Smooth muscle cell (in vitro differentiated cells): ENCODE results near the gene ACD. TPM values are rescaled to one million over a fixed set of nuclear protein-coding genes. Genes with fewer than 3 reads are reported as not detected.

ENCODE experiments used
- DNase-seq: peaks from one replicate; lab custom pipeline; 2025; ENCODE audit not compliant: unreplicated experiment; lab: John Stamatoyannopoulos, UW
- H2AFZ ChIP-seq: fragments of 200-600 bp; sonication (generic); 2 replicates; pipeline ENCODE4 v1.6.0; 2016; ENCODE audit warnings: antibody characterized with exemption, low read depth, mild to moderate bottlenecking
- H3F3A ChIP-seq: fragments of 200-600 bp; sonication (generic); 2 replicates; pipeline ENCODE4 v1.6.0; 2017; ENCODE audit warnings: antibody characterized with exemption, low read depth
- H3K27ac ChIP-seq: fragments of 200-600 bp; sonication (generic); 2 replicates; pipeline ENCODE4 v1.5.1; 2016; ENCODE audit warnings: low read depth, mild to moderate bottlenecking
- H3K27me3 ChIP-seq: fragments of 200-600 bp; sonication (generic); 2 replicates; pipeline ENCODE4 v1.6.1; 2016; ENCODE audit warnings: low read depth, mild to moderate bottlenecking
- H3K36me3 ChIP-seq: fragments of 200-600 bp; sonication (generic); 2 replicates; pipeline ENCODE4 v1.5.1; 2016; ENCODE audit warnings: low read depth
- H3K4me1 ChIP-seq: fragments of 200-600 bp; sonication (generic); 2 replicates; pipeline ENCODE4 v1.5.1; 2016; ENCODE audit warnings: low read depth
- H3K4me2 ChIP-seq: fragments of 200-600 bp; sonication (generic); 2 replicates; pipeline ENCODE4 v1.6.0; 2016; ENCODE audit warnings: mild to moderate bottlenecking
- H3K4me3 ChIP-seq: fragments of 200-600 bp; sonication (generic); 2 replicates; pipeline ENCODE4 v1.5.1; 2016; ENCODE audit warnings: mild to moderate bottlenecking
- H3K79me2 ChIP-seq: fragments of 200-600 bp; sonication (generic); 2 replicates; pipeline ENCODE4 v1.6.0; 2016; ENCODE audit warnings: low read depth, mild to moderate bottlenecking
- H3K9ac ChIP-seq: fragments of 200-600 bp; sonication (generic); 2 replicates; pipeline ENCODE4 v1.6.0; 2016; ENCODE audit warnings: low read depth
- H3K9me3 ChIP-seq: fragments of 200-600 bp; sonication (generic); replicated peaks from 2 replicates; pipeline ENCODE4 v1.5.1; 2016; ENCODE audit warnings: low read depth
- H4K20me1 ChIP-seq: fragments of 200-600 bp; sonication (generic); 2 replicates; pipeline ENCODE4 v1.6.0; 2016; ENCODE audit warnings: low read depth
- CTCF ChIP-seq: fragments of 200-600 bp; sonication (generic); IDR thresholded peaks from 2 replicates; pipeline ENCODE4 v1.5.1; 2017; ENCODE audit warnings: borderline replicate concordance, mild to moderate bottlenecking, antibody characterized with exemption; ENCODE audit not compliant: insufficient read depth, poor library complexity, severe bottlenecking
- WGBS: methylation state at CpG from one replicate; pipeline ENCODE4 v1.1.7; 2016; ENCODE audit warnings: low lambda C conversion rate; 5-methylcytosine and 5-hydroxymethylcytosine counted together
- polyA plus RNA-seq: library from polyadenylated mRNA; unstranded; fragments of >200 nt; fragmentation: Nextera tagmentation; extraction: Ambion mirVana; gene quantifications from 2 replicates; pipeline ENCODE4 v1.2.1, GENCODE V29; 2016
- total RNA-seq: library from RNA; depleted of rRNA; stranded (reverse); fragments of >200 nt; gene quantifications from 2 replicates; pipeline ENCODE4 v1.2.3, GENCODE V29; 2014

ACD gene
- total and polyA plus RNA-seq, 2 experiments from 2014 or later: 21.9 to 31.7 TPM

GRCh38 chr16:67648088-67648763, 11.8 kb downstream of the ACD start:
- Histone ChIP-seq H3K27ac (no peak overlapping the region), H3K79me2 (no peaks in the 10 kb centered on the region), H3K9me3 (no peaks in the 10 kb centered on the region), H4K20me1 (no peaks in the 10 kb centered on the region), H3K4me1 (no peaks in the 10 kb centered on the region), H3K27me3 (peaks cover 54% of the 10 kb centered on the region), H2AFZ (no peak overlapping the region), H3F3A (no peaks in the 10 kb centered on the region), H3K4me3 (no peak overlapping the region), H3K9ac (no peak overlapping the region), H3K36me3 (no peaks in the 10 kb centered on the region), H3K4me2 (no peak overlapping the region)
- no peak for TF ChIP-seq CTCF
- 66% methylated on average over 44 of the region's 65 CpGs for WGBS
- DNase-seq: no peak

GRCh38 chr16:67647681-67648080, 12.4 kb downstream of the ACD start:
- no peak for DNase-seq
- no peaks in the 10 kb centered on the region for H3K4me1 ChIP-seq
- no peaks in the 10 kb centered on the region for H3K9me3 ChIP-seq
- peaks cover 54% of the 10 kb centered on the region for H3K27me3 ChIP-seq
- no peak overlapping the region for H3K9ac ChIP-seq
- no peak for TF ChIP-seq CTCF
- no peaks in the 10 kb centered on the region for H3K79me2 ChIP-seq
- H3F3A ChIP-seq: no peaks in the 10 kb centered on the region
- no peaks in the 10 kb centered on the region for H3K36me3 ChIP-seq
- H3K4me2 ChIP-seq: no peak overlapping the region
- H3K27ac ChIP-seq: no peak overlapping the region
- no peak overlapping the region for H3K4me3 ChIP-seq
- no peak overlapping the region for H2AFZ ChIP-seq
- no peaks in the 10 kb centered on the region for H4K20me1 ChIP-seq
- 95% methylated on average over 8 of the region's 13 CpGs for WGBS

DNA sequence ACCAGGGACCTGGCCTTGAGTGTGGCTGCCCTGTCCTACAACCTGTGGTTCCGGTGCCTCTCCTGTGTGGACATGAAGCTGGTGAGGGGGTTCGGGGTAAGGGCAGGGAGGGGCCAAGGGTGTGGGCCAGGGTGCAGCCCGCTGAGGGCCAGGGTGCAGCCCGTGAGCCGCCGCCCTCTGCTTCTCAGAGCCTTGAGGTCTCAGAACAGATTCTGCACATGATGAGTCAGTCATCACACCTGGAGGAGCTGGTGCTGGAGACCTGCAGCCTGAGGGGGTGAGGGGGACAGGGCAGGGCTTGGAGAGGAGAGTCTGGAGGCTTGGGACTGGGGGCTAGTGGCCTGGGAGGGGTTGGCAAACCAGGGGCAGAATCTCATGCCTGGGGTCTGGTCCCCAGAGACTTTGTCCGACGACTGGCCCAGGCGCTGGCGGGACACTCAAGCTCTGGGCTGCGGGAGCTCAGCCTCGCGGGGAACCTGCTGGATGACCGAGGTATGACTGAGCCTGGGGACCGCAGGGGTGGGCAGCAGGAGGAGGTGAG, 12.9 kb downstream of the ACD start:
- no peaks in the 10 kb centered on the region for H3F3A ChIP-seq
- H3K4me2 ChIP-seq: no peak overlapping the region
- no peak overlapping the region for H3K27ac ChIP-seq
- no peak for TF ChIP-seq CTCF
- no peak overlapping the region for H3K4me3 ChIP-seq
- no peaks in the 10 kb centered on the region for H3K9me3 ChIP-seq
- H2AFZ ChIP-seq: no peak overlapping the region
- DNase-seq: no peak
- WGBS: 89% methylated on average over 15 of the region's 15 CpGs
- peaks cover 54% of the 10 kb centered on the region for H3K27me3 ChIP-seq
- H3K79me2 ChIP-seq: no peaks in the 10 kb centered on the region
- H3K4me1 ChIP-seq: no peaks in the 10 kb centered on the region
- no peak overlapping the region for H3K9ac ChIP-seq
- H3K36me3 ChIP-seq: no peaks in the 10 kb centered on the region
- H4K20me1 ChIP-seq: no peaks in the 10 kb centered on the region
